ENCODE measurements around the gene INA.

- TF ChIP-seq CTCF (IDR thresholded peaks at IDR 0.05; ENCODE audit: low read length) (no peak), EZH2phosphoT487 (IDR thresholded peaks at IDR 0.05; ENCODE audit: low read length) (no peak), EZH2 (optimal IDR thresholded peaks at IDR 0.05; ENCODE audit: low read depth, low read length) (no peak)
Observed at GRCh38 chr10:103265717-103266329, 11.1 kb upstream of the INA start.
